Adipocyte (in vitro differentiated cells): ENCODE results near the gene NEK7.
"Not testable (repeated sequence)": the region's sequence is repeated elsewhere in the genome, so short reads cannot be mapped to it uniquely, and the experiment has no call there.

Experiments used
- DNase-seq: peaks from one replicate; pipeline ENCODE4 v3.0.0-alpha.2; 2015; ENCODE audit warnings: low read depth
- H3K27me3 ChIP-seq: replicated peaks from 2 replicates; pipeline ENCODE4 v1.7.0; 2013; ENCODE audit warnings: mild to moderate bottlenecking, low read length, moderate library complexity; ENCODE audit not compliant: control insufficient read depth, insufficient read depth
- H3K36me3 ChIP-seq: 2 replicates; pipeline ENCODE4 v1.7.0; 2013; ENCODE audit warnings: low read length, mild to moderate bottlenecking, moderate library complexity; ENCODE audit not compliant: control insufficient read depth, insufficient read depth, severe bottlenecking
- H3K4me1 ChIP-seq: 2 replicates; pipeline ENCODE4 v1.7.0; 2013; ENCODE audit warnings: mild to moderate bottlenecking, low read length, moderate library complexity; ENCODE audit not compliant: control insufficient read depth, insufficient read depth
- H3K4me3 ChIP-seq: 2 replicates; pipeline ENCODE4 v1.7.0; 2013; ENCODE audit warnings: mild to moderate bottlenecking, low read length, moderate library complexity
- H3K9ac ChIP-seq: 2 replicates; pipeline ENCODE4 v1.7.0; 2013; ENCODE audit warnings: mild to moderate bottlenecking, low read length, moderate library complexity
- H3K9me3 ChIP-seq: 2 replicates; pipeline ENCODE4 v1.7.0; 2013; ENCODE audit warnings: mild to moderate bottlenecking, low read length, moderate library complexity; ENCODE audit not compliant: control insufficient read depth

NEK7 gene

GRCh38 chr1:198212675-198213074 is 55.9 kb downstream of the NEK7 start:
- Histone ChIP-seq H3K4me3 (no peak overlapping the region), H3K9ac (no peak overlapping the region), H3K36me3 (no peaks in the 10 kb centered on the region), H3K27me3 (no peaks in the 10 kb centered on the region), H3K4me1 (peaks cover 13% of the 10 kb centered on the region), H3K9me3 (peaks cover 9% of the 10 kb centered on the region)
- DNase-seq, result peak; percentile 52

GRCh38 chr1:198214924-198215323 is 58.1 kb downstream of the NEK7 start:
- no peak for DNase-seq
- Histone ChIP-seq H3K9me3 (peaks cover 9% of the 10 kb centered on the region), H3K4me1 (peaks cover 13% of the 10 kb centered on the region), H3K36me3 (no peaks in the 10 kb centered on the region), H3K9ac (no peak overlapping the region), H3K4me3 (peak overlapping the region; percentile 6), H3K27me3 (no peaks in the 10 kb centered on the region)

DNA sequence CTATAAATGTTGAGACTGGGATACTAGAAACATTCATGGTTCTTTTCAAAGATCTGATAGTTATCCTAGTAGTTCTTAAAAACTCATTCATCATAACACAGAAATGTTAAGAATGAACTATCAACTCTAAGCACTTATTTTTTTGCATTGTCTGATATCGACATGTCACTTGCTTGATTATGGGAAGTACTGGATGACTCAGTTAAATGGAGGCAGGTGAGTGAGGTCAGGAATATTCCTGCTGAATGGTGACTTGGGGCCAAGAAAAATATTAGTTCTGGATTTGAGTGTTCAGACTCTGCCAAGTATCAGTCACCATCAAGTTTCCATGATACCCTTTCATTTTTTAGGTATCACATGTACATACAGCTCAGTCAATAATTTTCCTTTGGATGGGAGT is 63.6 kb downstream of the NEK7 start:
- Histone ChIP-seq H3K9ac (no peak overlapping the region), H3K4me3 (no peak overlapping the region), H3K27me3 (no peaks in the 10 kb centered on the region), H3K4me1 (peaks cover 9% of the 10 kb centered on the region), H3K36me3 (no peaks in the 10 kb centered on the region), H3K9me3 (no peaks in the 10 kb centered on the region)
- DNase-seq, result peak; percentile 54

- H3K4me1 ChIP-seq, H3K9me3 ChIP-seq, H3K27me3 ChIP-seq, H3K9ac ChIP-seq, DNase-seq, H3K4me3 ChIP-seq, H3K36me3 ChIP-seq: not testable (repeated sequence)
Observed at GRCh38 chr1:198227010-198227409, 70.2 kb downstream of the NEK7 start.

- H3K4me3 ChIP-seq, H3K4me1 ChIP-seq, H3K27me3 ChIP-seq, H3K9me3 ChIP-seq, H3K36me3 ChIP-seq, H3K9ac ChIP-seq, DNase-seq: not testable (repeated sequence)
Observed at GRCh38 chr1:198227454-198227853, 70.7 kb downstream of the NEK7 start.

DNA sequence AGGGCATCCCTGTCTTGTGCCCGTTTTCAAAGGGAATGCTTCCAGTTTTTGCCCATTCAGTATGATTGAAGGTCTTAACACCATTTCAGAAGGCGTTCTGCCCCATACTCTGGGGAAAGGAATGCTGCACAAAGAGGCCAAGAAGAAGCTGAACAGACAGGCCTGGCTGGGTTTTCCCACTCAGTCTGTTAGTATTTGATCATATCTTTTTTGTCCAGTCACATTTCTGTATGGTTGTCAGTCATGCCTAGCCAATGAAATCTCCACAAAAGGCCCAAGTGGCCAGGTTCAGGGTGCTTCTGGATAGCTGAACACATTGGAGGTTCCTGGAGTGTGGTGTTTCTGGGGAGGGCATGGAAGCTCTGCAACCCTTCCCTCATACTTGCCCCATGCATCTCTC is 72.1 kb downstream of the NEK7 start:
- H3K9me3 ChIP-seq, result no peaks in the 10 kb centered on the region
- no peaks in the 10 kb centered on the region for H3K4me1 ChIP-seq
- no peak overlapping the region for H3K4me3 ChIP-seq
- no peaks in the 10 kb centered on the region for H3K27me3 ChIP-seq
- no peak overlapping the region for H3K9ac ChIP-seq
- H3K36me3 ChIP-seq, result no peaks in the 10 kb centered on the region
- no peak for DNase-seq

- no peaks in the 10 kb centered on the region for H3K27me3 ChIP-seq
- no peak overlapping the region for H3K9ac ChIP-seq
- H3K36me3 ChIP-seq, result no peaks in the 10 kb centered on the region
- H3K4me1 ChIP-seq, result peaks cover 12% of the 10 kb centered on the region
- H3K9me3 ChIP-seq, result peaks cover 4% of the 10 kb centered on the region
- H3K4me3 ChIP-seq, result no peak overlapping the region
- DNase-seq, result no peak
Observed at GRCh38 chr1:198231779-198232178, 75.0 kb downstream of the NEK7 start.

GRCh38 chr1:198232378-198232777 is 75.6 kb downstream of the NEK7 start:
- Histone ChIP-seq H3K27me3 (no peaks in the 10 kb centered on the region), H3K4me1 (peaks cover 15% of the 10 kb centered on the region), H3K9ac (no peak overlapping the region), H3K4me3 (no peak overlapping the region), H3K9me3 (peaks cover 4% of the 10 kb centered on the region), H3K36me3 (no peaks in the 10 kb centered on the region)
- DNase-seq, result no peak

GRCh38 chr1:198232940-198233675 is 76.3 kb downstream of the NEK7 start:
- H3K4me3 ChIP-seq, result no peak overlapping the region
- peaks cover 15% of the 10 kb centered on the region for H3K4me1 ChIP-seq
- H3K36me3 ChIP-seq, result no peaks in the 10 kb centered on the region
- no peak overlapping the region for H3K9ac ChIP-seq
- DNase-seq, result no peak
- no peaks in the 10 kb centered on the region for H3K27me3 ChIP-seq
- H3K9me3 ChIP-seq, result peaks cover 4% of the 10 kb centered on the region

GRCh38 chr1:198234520-198235251 is 77.9 kb downstream of the NEK7 start:
- H3K27me3 ChIP-seq, result no peaks in the 10 kb centered on the region
- H3K4me3 ChIP-seq, result peak overlapping the region; percentile 78
- peak; percentile 60 for DNase-seq
- peak overlapping the region; percentile 79 for H3K9ac ChIP-seq
- H3K4me1 ChIP-seq, result peaks cover 15% of the 10 kb centered on the region
- peaks cover 4% of the 10 kb centered on the region for H3K9me3 ChIP-seq
- no peaks in the 10 kb centered on the region for H3K36me3 ChIP-seq

DNA sequence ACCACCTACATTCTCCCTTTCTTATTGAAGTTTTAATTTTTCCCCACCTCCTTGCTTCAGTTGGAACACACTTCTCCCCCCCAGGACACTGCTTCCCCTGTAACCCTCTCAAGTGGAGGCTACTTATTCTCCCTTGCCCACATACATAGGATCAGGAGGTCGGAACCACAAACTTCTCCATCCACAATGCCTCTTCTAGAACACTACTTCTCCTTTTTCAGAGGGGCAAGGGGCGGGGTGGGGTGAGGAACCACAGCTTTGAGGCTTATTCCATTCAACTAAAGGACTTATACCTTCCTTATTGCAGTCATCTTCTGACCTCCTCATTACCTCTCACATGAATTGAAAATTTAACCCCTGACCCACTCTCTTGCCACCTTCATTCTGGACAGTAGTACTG is 81.3 kb downstream of the NEK7 start:
- no peak for DNase-seq
- Histone ChIP-seq H3K36me3 (no peaks in the 10 kb centered on the region), H3K4me3 (no peak overlapping the region), H3K9ac (no peak overlapping the region), H3K4me1 (peaks cover 15% of the 10 kb centered on the region), H3K9me3 (peaks cover 4% of the 10 kb centered on the region), H3K27me3 (no peaks in the 10 kb centered on the region)
